ENCODE results near the gene TENM4.

DNA sequence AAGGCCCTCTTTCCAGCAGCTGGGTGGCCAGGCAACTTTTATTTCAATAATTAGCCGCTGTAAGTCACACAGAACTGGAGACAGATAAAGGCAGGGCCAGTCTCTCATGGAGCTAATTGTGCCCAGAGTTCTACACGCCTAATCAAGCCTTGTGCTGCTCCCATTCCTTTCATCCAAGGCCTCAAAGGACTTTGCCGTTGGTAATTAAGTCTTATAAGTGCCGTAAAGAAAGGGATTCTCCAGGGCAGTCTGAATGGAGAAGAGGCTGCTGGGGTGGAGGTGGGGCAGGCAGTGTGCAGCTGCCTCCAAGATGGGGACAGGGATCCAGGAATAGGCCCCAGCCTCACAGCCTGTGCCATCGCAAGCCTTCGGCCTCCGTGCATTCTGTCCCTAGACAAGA lies 357.9 kb downstream of the TENM4 start:
- TF ChIP-seq, protein P1, sequence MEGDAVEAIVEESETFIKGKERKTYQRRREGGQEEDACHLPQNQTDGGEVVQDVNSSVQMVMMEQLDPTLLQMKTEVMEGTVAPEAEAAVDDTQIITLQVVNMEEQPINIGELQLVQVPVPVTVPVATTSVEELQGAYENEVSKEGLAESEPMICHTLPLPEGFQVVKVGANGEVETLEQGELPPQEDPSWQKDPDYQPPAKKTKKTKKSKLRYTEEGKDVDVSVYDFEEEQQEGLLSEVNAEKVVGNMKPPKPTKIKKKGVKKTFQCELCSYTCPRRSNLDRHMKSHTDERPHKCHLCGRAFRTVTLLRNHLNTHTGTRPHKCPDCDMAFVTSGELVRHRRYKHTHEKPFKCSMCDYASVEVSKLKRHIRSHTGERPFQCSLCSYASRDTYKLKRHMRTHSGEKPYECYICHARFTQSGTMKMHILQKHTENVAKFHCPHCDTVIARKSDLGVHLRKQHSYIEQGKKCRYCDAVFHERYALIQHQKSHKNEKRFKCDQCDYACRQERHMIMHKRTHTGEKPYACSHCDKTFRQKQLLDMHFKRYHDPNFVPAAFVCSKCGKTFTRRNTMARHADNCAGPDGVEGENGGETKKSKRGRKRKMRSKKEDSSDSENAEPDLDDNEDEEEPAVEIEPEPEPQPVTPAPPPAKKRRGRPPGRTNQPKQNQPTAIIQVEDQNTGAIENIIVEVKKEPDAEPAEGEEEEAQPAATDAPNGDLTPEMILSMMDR (IDR thresholded peaks at IDR 0.05; ENCODE audit: borderline replicate concordance, extremely low read depth, low read length, poor library complexity, severe bottlenecking): no peak
- no peak for TF ChIP-seq EZH2 (IDR thresholded peaks at IDR 0.05; ENCODE audit: borderline replicate concordance, low read depth, low read length, severe bottlenecking)

Measured in DND-41 (cell line).